Measurements from ENCODE around the gene C1orf53. TPM values are rescaled to one million over a fixed set of nuclear protein-coding genes. Genes with fewer than 3 reads are reported as not detected.

C1orf53 gene
- total and polyA plus RNA-seq, 3 experiments from 2014 or later, result 2.9 TPM; not detected in 1

- Mint-ChIP-seq H3K36me3 (no peaks in the 10 kb centered on the region), H3K27me3 (peaks cover 82 to 97% of the 10 kb centered on the region in 2 donors), H3K4me3 (peak overlapping the region in 2 of 7 donors; percentile 11 to 48), H3K4me1 (peaks cover 37 to 60% (median 52%) of the 10 kb centered on the region in 3 donors), H3K9me3 (peaks cover 0 to 5% (median 0%) of the 10 kb centered on the region in 5 donors), H3K27ac (peak overlapping the region in 2 of 8 donors; percentile 13 to 55)
- Histone ChIP-seq H3K4me3 (ENCODE audit: low read length) (no peak overlapping the region), H3K9me3 (ENCODE audit: low read length) (no peaks in the 10 kb centered on the region), H3K27ac (ENCODE audit: low read depth, low read length) (no peak overlapping the region), H3K4me1 (ENCODE audit: insufficient read depth, low read length) (peaks cover 55% of the 10 kb centered on the region), H3K36me3 (ENCODE audit: insufficient read depth, low read length) (no peaks in the 10 kb centered on the region), H3K27me3 (ENCODE audit: insufficient read depth, low read length, poor library complexity, severe bottlenecking) (peaks cover 77% of the 10 kb centered on the region)
- ChIA-PET CTCF (interaction anchor here (0.9 to 2.5 kb wide), 3 partner anchors 15 to 21 kb away, joined by 3 to 11 read pairs (median 3); no protein-coding TSS in a partner anchor), POLR2A (no interaction called here)
- no peak for DNase-seq
Observed at GRCh38 chr1:197909384-197909783, 7.0 kb downstream of the C1orf53 start.

- H3K36me3 ChIP-seq (ENCODE audit: insufficient read depth, low read length), result no peaks in the 10 kb centered on the region
- peaks cover 83% of the 10 kb centered on the region for H3K27me3 ChIP-seq (ENCODE audit: insufficient read depth, low read length, poor library complexity, severe bottlenecking)
- peaks cover 37 to 66% (median 54%) of the 10 kb centered on the region in 3 donors for H3K4me1 Mint-ChIP-seq
- H3K4me1 ChIP-seq (ENCODE audit: insufficient read depth, low read length), result peaks cover 58% of the 10 kb centered on the region
- H3K27ac ChIP-seq (ENCODE audit: low read depth, low read length), result no peak overlapping the region
- no peaks in the 10 kb centered on the region for H3K9me3 ChIP-seq (ENCODE audit: low read length)
- H3K9me3 Mint-ChIP-seq, result peaks cover 0 to 5% (median 0%) of the 10 kb centered on the region in 5 donors
- POLR2A ChIA-PET, result no interaction called here
- peak overlapping the region; percentile 2 to 80 (median 73) for H3K4me3 Mint-ChIP-seq
- peak overlapping the region; percentile 27 for H3K4me3 ChIP-seq (ENCODE audit: low read length)
- CTCF ChIA-PET, result interaction anchor here (0.8 to 2.5 kb wide), 3 partner anchors 14 to 583 kb away, joined by 3 to 11 read pairs (median 3); no protein-coding TSS in a partner anchor
- H3K27ac Mint-ChIP-seq, result peak overlapping the region in 2 of 8 donors; percentile 48 to 64
- H3K36me3 Mint-ChIP-seq, result no peaks in the 10 kb centered on the region
- H3K27me3 Mint-ChIP-seq, result peaks cover 84 to 97% of the 10 kb centered on the region in 2 donors
- DNase-seq, result no peak
Observed at GRCh38 chr1:197910120-197910991, 7.9 kb downstream of the C1orf53 start.

GRCh38 chr1:197911111-197911856 lies 8.9 kb downstream of the C1orf53 start:
- Histone ChIP-seq H3K4me1 (ENCODE audit: insufficient read depth, low read length) (peaks cover 67% of the 10 kb centered on the region), H3K36me3 (ENCODE audit: insufficient read depth, low read length) (no peaks in the 10 kb centered on the region), H3K4me3 (ENCODE audit: low read length) (no peak overlapping the region), H3K9me3 (ENCODE audit: low read length) (no peaks in the 10 kb centered on the region), H3K27ac (ENCODE audit: low read depth, low read length) (no peak overlapping the region), H3K27me3 (ENCODE audit: insufficient read depth, low read length, poor library complexity, severe bottlenecking) (peaks cover 92% of the 10 kb centered on the region)
- H3K4me1 Mint-ChIP-seq, result peaks cover 46 to 75% (median 64%) of the 10 kb centered on the region in 3 donors
- peaks cover 0 to 5% (median 0%) of the 10 kb centered on the region in 5 donors for H3K9me3 Mint-ChIP-seq
- peak in 1 of 5 donors; percentile 53 for DNase-seq
- ChIA-PET POLR2A (interaction anchor here (1.3 kb wide), 1 partner anchor 9 kb away, joined by 3 read pairs; the partner anchor contains the start of gene C1orf53), CTCF (interaction anchor here (0.5 to 2.5 kb wide), 3 partner anchors 13 to 584 kb away, joined by 3 to 11 read pairs (median 4); no protein-coding TSS in a partner anchor)
- H3K27ac Mint-ChIP-seq, result peak overlapping the region in 2 of 8 donors; percentile 25 to 78
- peak overlapping the region; percentile 11 to 91 (median 85) for H3K4me3 Mint-ChIP-seq
- H3K27me3 Mint-ChIP-seq, result peaks cover 85 to 97% of the 10 kb centered on the region in 2 donors
- no peaks in the 10 kb centered on the region for H3K36me3 Mint-ChIP-seq

GRCh38 chr1:197911857-197912696 lies 9.6 kb downstream of the C1orf53 start:
- H3K4me1 ChIP-seq (ENCODE audit: insufficient read depth, low read length), result peaks cover 75% of the 10 kb centered on the region
- H3K27me3 ChIP-seq (ENCODE audit: insufficient read depth, low read length, poor library complexity, severe bottlenecking), result peaks cover 95% of the 10 kb centered on the region
- Mint-ChIP-seq H3K4me3 (peak overlapping the region; percentile 29 to 91 (median 85)), H3K9me3 (peaks cover 0 to 6% (median 0%) of the 10 kb centered on the region in 5 donors), H3K27me3 (peaks cover 89 to 98% of the 10 kb centered on the region in 2 donors), H3K4me1 (peaks cover 54 to 83% (median 71%) of the 10 kb centered on the region in 3 donors), H3K27ac (peak overlapping the region in 1 of 8 donors; percentile 78), H3K36me3 (no peaks in the 10 kb centered on the region)
- no peak overlapping the region for H3K27ac ChIP-seq (ENCODE audit: low read depth, low read length)
- no peaks in the 10 kb centered on the region for H3K36me3 ChIP-seq (ENCODE audit: insufficient read depth, low read length)
- POLR2A ChIA-PET, result interaction anchor here (1.3 kb wide), 1 partner anchor 9 kb away, joined by 3 read pairs; the partner anchor contains the start of gene C1orf53
- no peaks in the 10 kb centered on the region for H3K9me3 ChIP-seq (ENCODE audit: low read length)
- no peak for DNase-seq
- CTCF ChIA-PET, result interaction anchor here (1.2 to 2.5 kb wide), 2 partner anchors 12 kb away, joined by 3 to 11 read pairs; no protein-coding TSS in a partner anchor
- no peak overlapping the region for H3K4me3 ChIP-seq (ENCODE audit: low read length)

- ChIA-PET CTCF (interaction anchor here (1.2 kb wide), 1 partner anchor 11 kb away, joined by 3 read pairs; no protein-coding TSS in a partner anchor), POLR2A (no interaction called here)
- no peak overlapping the region for H3K27ac ChIP-seq (ENCODE audit: low read depth, low read length)
- H3K4me1 Mint-ChIP-seq, result peaks cover 62 to 91% (median 80%) of the 10 kb centered on the region in 3 donors
- peak overlapping the region in 2 of 8 donors; percentile 49 to 78 for H3K27ac Mint-ChIP-seq
- no peak for DNase-seq
- H3K27me3 ChIP-seq (ENCODE audit: insufficient read depth, low read length, poor library complexity, severe bottlenecking), result peaks cover 96% of the 10 kb centered on the region
- H3K4me3 ChIP-seq (ENCODE audit: low read length), result no peak overlapping the region
- no peaks in the 10 kb centered on the region for H3K9me3 ChIP-seq (ENCODE audit: low read length)
- peaks cover 91 to 98% of the 10 kb centered on the region in 2 donors for H3K27me3 Mint-ChIP-seq
- no peaks in the 10 kb centered on the region for H3K36me3 ChIP-seq (ENCODE audit: insufficient read depth, low read length)
- H3K36me3 Mint-ChIP-seq, result no peaks in the 10 kb centered on the region
- peak overlapping the region; percentile 29 to 86 (median 85) for H3K4me3 Mint-ChIP-seq
- H3K4me1 ChIP-seq (ENCODE audit: insufficient read depth, low read length), result peaks cover 84% of the 10 kb centered on the region
- H3K9me3 Mint-ChIP-seq, result peaks cover 0 to 9% (median under 1%) of the 10 kb centered on the region in 5 donors
Observed at GRCh38 chr1:197912739-197913494, 10.5 kb downstream of the C1orf53 start.

GRCh38 chr1:197913495-197914276 lies 11.3 kb downstream of the C1orf53 start:
- H3K4me1 ChIP-seq (ENCODE audit: insufficient read depth, low read length), result peaks cover 87% of the 10 kb centered on the region
- H3K9me3 ChIP-seq (ENCODE audit: low read length), result no peaks in the 10 kb centered on the region
- H3K27me3 ChIP-seq (ENCODE audit: insufficient read depth, low read length, poor library complexity, severe bottlenecking), result peaks cover 96% of the 10 kb centered on the region
- ChIA-PET CTCF (interaction anchor here (1.2 to 2.9 kb wide), 3 partner anchors 10 to 11 kb away, joined by 3 to 16 read pairs (median 13); partner anchors contain the start of gene C1orf53), POLR2A (no interaction called here)
- H3K36me3 ChIP-seq (ENCODE audit: insufficient read depth, low read length), result no peaks in the 10 kb centered on the region
- Mint-ChIP-seq H3K4me3 (no peak overlapping the region), H3K9me3 (peaks cover 0 to 15% (median 3%) of the 10 kb centered on the region in 5 donors), H3K4me1 (peaks cover 64 to 93% (median 81%) of the 10 kb centered on the region in 3 donors), H3K27me3 (peaks cover 90 to 98% of the 10 kb centered on the region in 2 donors), H3K27ac (peak overlapping the region in 2 of 8 donors; percentile 2 to 38), H3K36me3 (no peaks in the 10 kb centered on the region)
- H3K4me3 ChIP-seq (ENCODE audit: low read length), result no peak overlapping the region
- no peak overlapping the region for H3K27ac ChIP-seq (ENCODE audit: low read depth, low read length)
- DNase-seq, result no peak

Data from CD8-positive, alpha-beta memory T cell (primary cell).